NCI-H2107 treated with DMSO at 0.1 percent for 48 hours (cell line): ENCODE data around the gene IQSEC1.

Source experiments
- DNase-seq: peaks from one replicate; lab custom pipeline; 2025; ENCODE audit not compliant: unreplicated experiment; lab: John Stamatoyannopoulos, UW

Gene IQSEC1

GRCh38 chr3:13068269-13069010 is 4.8 kb downstream of the IQSEC1 start:
- no peak for DNase-seq

- DNase-seq, result no peak
These were observed 5.5 kb downstream of the IQSEC1 start for GRCh38 chr3:13067778-13068177.

- DNase-seq, result no peak
These were observed 6.4 kb downstream of the IQSEC1 start for GRCh38 chr3:13066834-13067233.

- no peak for DNase-seq
These were observed 7.0 kb downstream of the IQSEC1 start for GRCh38 chr3:13066236-13066635.

- no peak for DNase-seq
These were observed 7.5 kb downstream of the IQSEC1 start for GRCh38 chr3:13065727-13066126.

- no peak for DNase-seq
These were observed 8.3 kb downstream of the IQSEC1 start for GRCh38 chr3:13064964-13065363.

GRCh38 chr3:13064159-13064868 is 8.9 kb downstream of the IQSEC1 start:
- no peak for DNase-seq

GRCh38 chr3:13063225-13063624 is 10.0 kb downstream of the IQSEC1 start:
- DNase-seq, result no peak

- DNase-seq, result no peak
These were observed 10.6 kb downstream of the IQSEC1 start for GRCh38 chr3:13062647-13063046.

GRCh38 chr3:13060341-13060910 is 12.8 kb downstream of the IQSEC1 start:
- no peak for DNase-seq

GRCh38 chr3:13058346-13059120 is 14.7 kb downstream of the IQSEC1 start:
- DNase-seq, result no peak

- DNase-seq, result peak; percentile 7
These were observed 15.8 kb downstream of the IQSEC1 start for GRCh38 chr3:13057282-13058040.

- DNase-seq, result no peak
These were observed 17.6 kb downstream of the IQSEC1 start for GRCh38 chr3:13055634-13056033.

GRCh38 chr3:13054341-13055285 is 18.6 kb downstream of the IQSEC1 start:
- no peak for DNase-seq

- DNase-seq, result no peak
These were observed 19.3 kb downstream of the IQSEC1 start for GRCh38 chr3:13053893-13054292.

- DNase-seq, result no peak
These were observed 19.8 kb downstream of the IQSEC1 start for GRCh38 chr3:13053420-13053819.

- no peak for DNase-seq
These were observed 20.9 kb downstream of the IQSEC1 start for GRCh38 chr3:13052191-13052820.

GRCh38 chr3:13051581-13051980 is 21.6 kb downstream of the IQSEC1 start:
- no peak for DNase-seq

GRCh38 chr3:13051066-13051465 is 22.2 kb downstream of the IQSEC1 start:
- DNase-seq, result no peak
